ENCODE measurements around the gene MEGF6.

DNA sequence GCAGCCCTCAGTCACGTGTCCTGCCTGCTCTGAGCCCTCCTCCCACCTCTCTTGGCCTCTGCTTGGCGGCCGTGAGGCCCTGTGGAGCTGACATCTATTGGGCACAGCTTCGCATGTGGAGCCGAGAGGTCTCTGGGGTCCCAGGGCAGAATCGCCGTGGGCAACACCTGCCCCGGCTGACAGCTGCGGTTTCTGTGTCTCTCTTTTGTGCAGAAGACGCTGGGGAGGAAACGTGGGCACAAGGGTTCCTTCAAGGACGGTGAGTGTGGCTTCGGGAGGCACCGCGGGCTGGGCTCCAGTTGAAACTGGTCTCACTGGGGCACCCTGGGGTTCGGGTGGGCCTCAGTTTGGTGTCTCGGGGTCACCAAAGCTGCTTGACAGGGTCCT is 145.4 kb downstream of the MEGF6 start:
- TF ChIP-seq, protein P1, sequence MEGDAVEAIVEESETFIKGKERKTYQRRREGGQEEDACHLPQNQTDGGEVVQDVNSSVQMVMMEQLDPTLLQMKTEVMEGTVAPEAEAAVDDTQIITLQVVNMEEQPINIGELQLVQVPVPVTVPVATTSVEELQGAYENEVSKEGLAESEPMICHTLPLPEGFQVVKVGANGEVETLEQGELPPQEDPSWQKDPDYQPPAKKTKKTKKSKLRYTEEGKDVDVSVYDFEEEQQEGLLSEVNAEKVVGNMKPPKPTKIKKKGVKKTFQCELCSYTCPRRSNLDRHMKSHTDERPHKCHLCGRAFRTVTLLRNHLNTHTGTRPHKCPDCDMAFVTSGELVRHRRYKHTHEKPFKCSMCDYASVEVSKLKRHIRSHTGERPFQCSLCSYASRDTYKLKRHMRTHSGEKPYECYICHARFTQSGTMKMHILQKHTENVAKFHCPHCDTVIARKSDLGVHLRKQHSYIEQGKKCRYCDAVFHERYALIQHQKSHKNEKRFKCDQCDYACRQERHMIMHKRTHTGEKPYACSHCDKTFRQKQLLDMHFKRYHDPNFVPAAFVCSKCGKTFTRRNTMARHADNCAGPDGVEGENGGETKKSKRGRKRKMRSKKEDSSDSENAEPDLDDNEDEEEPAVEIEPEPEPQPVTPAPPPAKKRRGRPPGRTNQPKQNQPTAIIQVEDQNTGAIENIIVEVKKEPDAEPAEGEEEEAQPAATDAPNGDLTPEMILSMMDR (IDR thresholded peaks at IDR 0.05) = no peak
- TF ChIP-seq POLR2A (IDR thresholded peaks at IDR 0.05) = no peak

Data from uterus (tissue), 2 donors.